A673 (cell line): Measurements from ENCODE around the gene HSF2BP. TPM values are rescaled to one million over a fixed set of nuclear protein-coding genes. Genes with fewer than 3 reads are reported as not detected.

ENCODE experiments used
- BruUV-seq: library from RNA; stranded (reverse); fragments of 400-500 nt; replicated peaks from 2 replicates; lab custom pipeline; 2021; lab: Mats Ljungman, UMichigan
- CTCF ChIA-PET: fragments of 300-600 bp; sonication (Branson Sonifier 250); formaldehyde crosslinking; loops from one replicate; lab custom pipeline; 2022; ENCODE audit warnings: antibody characterized with exemption; lab: Charles Lee
- POLR2A ChIA-PET: fragments of 300-600 bp; sonication (Branson Sonifier 250); formaldehyde crosslinking; loops from one replicate; lab custom pipeline; 2022; ENCODE audit warnings: antibody characterized with exemption; ENCODE audit not compliant: low non-redundant PET; lab: Charles Lee
- DNase-seq: peaks from one replicate; pipeline ENCODE4 v3.0.0-alpha.2; 2015; ENCODE audit warnings: low spot score
- H3K27ac ChIP-seq: fragments of 200-600 bp; sonication (generic); 2 replicates; pipeline ENCODE4 v1.5.1; 2016; ENCODE audit warnings: mixed run types, low read depth, mild to moderate bottlenecking, mixed read lengths, antibody characterized with exemption, low read length; ENCODE audit not compliant: poor library complexity, severe bottlenecking
- H3K27me3 ChIP-seq: fragments of 200-600 bp; sonication (generic); replicated peaks from 2 replicates; pipeline ENCODE4 v1.6.1; 2017; ENCODE audit warnings: mixed run types, low read depth, mild to moderate bottlenecking, mixed read lengths, antibody characterized with exemption, low read length; ENCODE audit not compliant: insufficient read depth, poor library complexity
- H3K36me3 ChIP-seq: fragments of 200-600 bp; sonication (generic); 2 replicates; pipeline ENCODE4 v1.6.1; 2016; ENCODE audit warnings: mixed run types, mild to moderate bottlenecking, mixed read lengths, antibody characterized with exemption, low read length; ENCODE audit not compliant: insufficient read depth, poor library complexity, severe bottlenecking
- H3K4me1 ChIP-seq: fragments of 200-600 bp; sonication (generic); 2 replicates; pipeline ENCODE4 v1.6.1; 2017; ENCODE audit warnings: mixed run types, mild to moderate bottlenecking, mixed read lengths, antibody characterized with exemption, low read length; ENCODE audit not compliant: insufficient read depth, poor library complexity, severe bottlenecking
- H3K4me3 ChIP-seq: fragments of 200-600 bp; sonication (generic); 2 replicates; pipeline ENCODE4 v1.5.1; 2016; ENCODE audit warnings: low read depth, mixed run types, mild to moderate bottlenecking, mixed read lengths, low read length; ENCODE audit not compliant: poor library complexity, severe bottlenecking
- H3K9me3 ChIP-seq: fragments of 200-600 bp; sonication (generic); 2 replicates; pipeline ENCODE4 v1.6.1; 2016; ENCODE audit warnings: mixed run types, low read depth, mild to moderate bottlenecking, mixed read lengths, antibody characterized with exemption, low read length; ENCODE audit not compliant: poor library complexity, severe bottlenecking
- CTCF ChIP-seq: fragments of 300-800, 200-600 bp; sonication (generic); conservative IDR thresholded peaks from 2 replicates; pipeline ENCODE4 v1.5.1; 2017; ENCODE audit warnings: low read depth, mild to moderate bottlenecking, antibody characterized with exemption, low read length, moderate library complexity, mixed read lengths
- EZH2 ChIP-seq: fragments of 200-600 bp; sonication (generic); IDR thresholded peaks from 2 replicates; pipeline ENCODE4 v1.6.1; 2017; ENCODE audit warnings: borderline replicate concordance, low read depth, mild to moderate bottlenecking, mixed read lengths, antibody characterized with exemption, low read length; ENCODE audit not compliant: poor library complexity, severe bottlenecking
- intact Hi-C: fragments of 100-400 bp; cut with micrococcal nuclease; formaldehyde crosslinking; loops from one replicate; pipeline ENCODE4 v1.10.0; 2022; ENCODE audit not compliant: unreplicated experiment
- total RNA-seq: library from RNA; stranded (reverse); gene quantifications from 2 replicates; pipeline ENCODE4 v1.2.3, GENCODE V29; 2021

The HSF2BP gene
- total RNA-seq, 1 experiment from 2014 or later = 2.4 TPM

GRCh38 chr21:43593078-43593477 is 66.2 kb downstream of the HSF2BP start:
- ChIA-PET CTCF (no interaction called here), POLR2A (no interaction called here)
- H3K27ac ChIP-seq = no peak overlapping the region
- H3K27me3 ChIP-seq = no peaks in the 10 kb centered on the region
- no peak for TF ChIP-seq EZH2
- TF ChIP-seq CTCF = no peak
- no peak for DNase-seq
- H3K9me3 ChIP-seq = no peaks in the 10 kb centered on the region
- BruUV-seq = no TSS peak
- H3K4me3 ChIP-seq = no peak overlapping the region
- no peaks in the 10 kb centered on the region for H3K4me1 ChIP-seq
- no peaks in the 10 kb centered on the region for H3K36me3 ChIP-seq
- intact Hi-C loops = no loop called here

- Histone ChIP-seq H3K27ac (no peak overlapping the region), H3K4me1 (peaks cover 5% of the 10 kb centered on the region), H3K9me3 (no peaks in the 10 kb centered on the region), H3K4me3 (no peak overlapping the region), H3K27me3 (no peaks in the 10 kb centered on the region), H3K36me3 (no peaks in the 10 kb centered on the region)
- no peak for DNase-seq
- TF ChIP-seq EZH2 (no peak), CTCF (no peak)
- intact Hi-C loops = no loop called here
- CTCF ChIA-PET = no interaction called here
- POLR2A ChIA-PET = no interaction called here
- BruUV-seq = no TSS peak
These were observed 67.7 kb downstream of the HSF2BP start for GRCh38 chr21:43591571-43591970.

GRCh38 chr21:43590194-43590593 is 69.1 kb downstream of the HSF2BP start:
- no peak for TF ChIP-seq CTCF
- no peak for TF ChIP-seq EZH2

More at GRCh38 chr21:43590194-43590593, 69.1 kb downstream of the HSF2BP start:
- Histone ChIP-seq H3K4me1 (peaks cover 19% of the 10 kb centered on the region), H3K4me3 (no peak overlapping the region), H3K36me3 (no peaks in the 10 kb centered on the region), H3K27me3 (no peaks in the 10 kb centered on the region), H3K9me3 (no peaks in the 10 kb centered on the region), H3K27ac (no peak overlapping the region)
- no TSS peak for BruUV-seq
- no peak for DNase-seq
- ChIA-PET POLR2A (no interaction called here), CTCF (no interaction called here)
- intact Hi-C loops = no loop called here
